Loucy (cell line): ENCODE measurements around the gene GRB2.

ENCODE experiments used
- H2AFZ ChIP-seq: fragments of 200-600 bp; sonication (generic); 2 replicates; pipeline ENCODE4 v1.6.0; 2016; ENCODE audit warnings: antibody characterized with exemption, mild to moderate bottlenecking, low read length, moderate library complexity
- H3F3A ChIP-seq: fragments of 200-600 bp; 2 replicates; pipeline ENCODE4 v1.6.0; 2016; ENCODE audit warnings: antibody characterized with exemption, low read depth, mild to moderate bottlenecking
- H3K27me3 ChIP-seq: fragments of 200-600 bp; sonication (generic); 2 replicates; pipeline ENCODE4 v1.6.1; 2014; ENCODE audit warnings: low read length, mild to moderate bottlenecking; ENCODE audit not compliant: insufficient read depth, poor library complexity, severe bottlenecking
- H3K36me3 ChIP-seq: fragments of 200-600 bp; sonication (generic); 2 replicates; pipeline ENCODE4 v1.6.1; 2016; ENCODE audit warnings: low read length; ENCODE audit not compliant: insufficient read depth
- H3K4me1 ChIP-seq: fragments of 200-600 bp; sonication (generic); 2 replicates; pipeline ENCODE4 v1.5.1; 2014; ENCODE audit warnings: low read length, mild to moderate bottlenecking; ENCODE audit not compliant: insufficient read depth, poor library complexity, severe bottlenecking
- H3K4me2 ChIP-seq: fragments of 200-600 bp; sonication (generic); 2 replicates; pipeline ENCODE4 v1.6.0; 2014; ENCODE audit warnings: antibody characterized with exemption, low read length, low read depth, mild to moderate bottlenecking; ENCODE audit not compliant: poor library complexity, severe bottlenecking
- H3K4me3 ChIP-seq: fragments of 200-600 bp; sonication (generic); 2 replicates; pipeline ENCODE4 v1.5.1; 2014; ENCODE audit warnings: low read length, mild to moderate bottlenecking, mixed read lengths; ENCODE audit not compliant: poor library complexity, severe bottlenecking
- H3K79me2 ChIP-seq: fragments of 200-600 bp; sonication (generic); 2 replicates; pipeline ENCODE4 v1.6.1; 2014; ENCODE audit warnings: low read length; ENCODE audit not compliant: insufficient read depth
- H3K9ac ChIP-seq: fragments of 200-600 bp; sonication (generic); 2 replicates; pipeline ENCODE4 v1.6.0; 2014; ENCODE audit warnings: mild to moderate bottlenecking, low read depth, low read length, moderate library complexity; ENCODE audit not compliant: poor library complexity, severe bottlenecking
- H3K9me2 ChIP-seq: fragments of 200-600 bp; sonication (generic); replicated peaks from 2 replicates; pipeline ENCODE4 v1.6.1; 2016; ENCODE audit warnings: low read depth, low read length, mixed read lengths
- H3K9me3 ChIP-seq: fragments of 200-600 bp; sonication (generic); 2 replicates; pipeline ENCODE4 v1.6.1; 2014; ENCODE audit warnings: mild to moderate bottlenecking, antibody characterized with exemption, low read length, low read depth; ENCODE audit not compliant: insufficient read depth
- H4K20me1 ChIP-seq: fragments of 200-600 bp; sonication (generic); 2 replicates; pipeline ENCODE4 v1.6.0; 2014; ENCODE audit warnings: antibody characterized with exemption, low read length, mild to moderate bottlenecking; ENCODE audit not compliant: insufficient read depth, poor library complexity, severe bottlenecking
- EZH2phosphoT487 ChIP-seq: fragments of 200-600 bp; IDR thresholded peaks from 2 replicates; pipeline ENCODE4 v1.6.1; 2018; ENCODE audit warnings: antibody characterized with exemption, mild to moderate bottlenecking, moderate library complexity, borderline replicate concordance
- TF ChIP-seq, protein P1 (sequence below): fragments of 200-600 bp; sonication (generic); conservative IDR thresholded peaks from 2 replicates; pipeline ENCODE4 v1.5.1; 2014; ENCODE audit warnings: mild to moderate bottlenecking, antibody characterized with exemption, low read length

Gene GRB2

DNA sequence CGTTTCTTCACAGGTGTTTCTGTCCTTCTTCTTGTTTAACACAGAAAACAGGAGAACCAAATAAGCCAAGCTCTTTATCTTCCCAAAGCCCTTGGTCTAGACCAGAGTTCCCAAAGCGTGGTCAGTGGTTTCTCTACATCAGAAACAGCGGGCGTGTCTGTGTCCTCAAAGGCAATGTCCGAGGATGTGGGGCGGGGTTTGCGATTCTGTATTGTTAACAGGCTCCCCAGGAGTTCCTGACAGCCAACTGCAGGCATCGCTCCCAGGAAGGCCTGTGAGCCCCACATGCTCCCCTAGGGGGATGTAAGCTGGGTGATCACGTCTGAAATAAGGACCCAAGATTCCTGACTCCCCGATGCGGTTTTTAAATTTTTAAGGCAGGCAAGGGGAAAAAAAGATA lies 87.8 kb downstream of the GRB2 start:
- H3K79me2 ChIP-seq, result peaks cover 9% of the 10 kb centered on the region; the same call in 1 of the 2 replicates
- TF ChIP-seq EZH2phosphoT487, result no peak
- TF ChIP-seq, protein P1, sequence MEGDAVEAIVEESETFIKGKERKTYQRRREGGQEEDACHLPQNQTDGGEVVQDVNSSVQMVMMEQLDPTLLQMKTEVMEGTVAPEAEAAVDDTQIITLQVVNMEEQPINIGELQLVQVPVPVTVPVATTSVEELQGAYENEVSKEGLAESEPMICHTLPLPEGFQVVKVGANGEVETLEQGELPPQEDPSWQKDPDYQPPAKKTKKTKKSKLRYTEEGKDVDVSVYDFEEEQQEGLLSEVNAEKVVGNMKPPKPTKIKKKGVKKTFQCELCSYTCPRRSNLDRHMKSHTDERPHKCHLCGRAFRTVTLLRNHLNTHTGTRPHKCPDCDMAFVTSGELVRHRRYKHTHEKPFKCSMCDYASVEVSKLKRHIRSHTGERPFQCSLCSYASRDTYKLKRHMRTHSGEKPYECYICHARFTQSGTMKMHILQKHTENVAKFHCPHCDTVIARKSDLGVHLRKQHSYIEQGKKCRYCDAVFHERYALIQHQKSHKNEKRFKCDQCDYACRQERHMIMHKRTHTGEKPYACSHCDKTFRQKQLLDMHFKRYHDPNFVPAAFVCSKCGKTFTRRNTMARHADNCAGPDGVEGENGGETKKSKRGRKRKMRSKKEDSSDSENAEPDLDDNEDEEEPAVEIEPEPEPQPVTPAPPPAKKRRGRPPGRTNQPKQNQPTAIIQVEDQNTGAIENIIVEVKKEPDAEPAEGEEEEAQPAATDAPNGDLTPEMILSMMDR, result no peak
- no peak overlapping the region for H3K4me3 ChIP-seq
- no peak overlapping the region for H3K4me2 ChIP-seq
- no peaks in the 10 kb centered on the region for H3K9me3 ChIP-seq
- peaks cover 54% of the 10 kb centered on the region for H3K36me3 ChIP-seq
- no peaks in the 10 kb centered on the region for H3K9me2 ChIP-seq
- H3K4me1 ChIP-seq, result no peaks in the 10 kb centered on the region
- H3F3A ChIP-seq, result no peaks in the 10 kb centered on the region
- no peak overlapping the region for H2AFZ ChIP-seq
- H3K27me3 ChIP-seq, result no peaks in the 10 kb centered on the region
- H3K9ac ChIP-seq, result no peak overlapping the region
- H4K20me1 ChIP-seq, result no peaks in the 10 kb centered on the region

DNA sequence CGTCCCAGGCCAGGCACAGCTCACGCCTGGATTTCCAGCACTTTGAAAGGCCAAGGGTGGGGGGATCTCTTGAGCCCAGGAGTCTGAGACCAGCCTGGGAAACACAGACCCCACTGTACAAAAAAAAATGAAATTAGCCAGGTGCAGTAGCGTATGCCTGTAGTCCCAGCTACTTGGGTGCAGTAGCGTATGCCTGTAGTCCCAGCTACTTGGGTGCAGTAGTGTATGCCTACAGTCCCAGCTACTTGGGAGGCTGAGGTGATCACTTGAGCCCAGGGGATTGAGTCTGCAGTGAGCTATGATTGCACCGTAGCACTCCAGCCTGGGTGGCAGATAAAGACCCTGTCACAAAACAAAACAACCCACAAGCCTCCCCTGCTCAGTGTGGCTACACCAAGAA lies 89.2 kb downstream of the GRB2 start:
- Histone ChIP-seq H3K79me2 (no peaks in the 10 kb centered on the region), H2AFZ (no peak overlapping the region), H3K27me3 (no peaks in the 10 kb centered on the region), H3K4me2 (no peak overlapping the region), H3K9ac (no peak overlapping the region), H3K9me2 (no peaks in the 10 kb centered on the region), H3K36me3 (peaks cover 40% of the 10 kb centered on the region), H3K4me1 (no peaks in the 10 kb centered on the region), H4K20me1 (no peaks in the 10 kb centered on the region), H3K9me3 (no peaks in the 10 kb centered on the region), H3F3A (no peaks in the 10 kb centered on the region), H3K4me3 (no peak overlapping the region)
- TF ChIP-seq, protein P1, result no peak
- TF ChIP-seq EZH2phosphoT487, result no peak

DNA sequence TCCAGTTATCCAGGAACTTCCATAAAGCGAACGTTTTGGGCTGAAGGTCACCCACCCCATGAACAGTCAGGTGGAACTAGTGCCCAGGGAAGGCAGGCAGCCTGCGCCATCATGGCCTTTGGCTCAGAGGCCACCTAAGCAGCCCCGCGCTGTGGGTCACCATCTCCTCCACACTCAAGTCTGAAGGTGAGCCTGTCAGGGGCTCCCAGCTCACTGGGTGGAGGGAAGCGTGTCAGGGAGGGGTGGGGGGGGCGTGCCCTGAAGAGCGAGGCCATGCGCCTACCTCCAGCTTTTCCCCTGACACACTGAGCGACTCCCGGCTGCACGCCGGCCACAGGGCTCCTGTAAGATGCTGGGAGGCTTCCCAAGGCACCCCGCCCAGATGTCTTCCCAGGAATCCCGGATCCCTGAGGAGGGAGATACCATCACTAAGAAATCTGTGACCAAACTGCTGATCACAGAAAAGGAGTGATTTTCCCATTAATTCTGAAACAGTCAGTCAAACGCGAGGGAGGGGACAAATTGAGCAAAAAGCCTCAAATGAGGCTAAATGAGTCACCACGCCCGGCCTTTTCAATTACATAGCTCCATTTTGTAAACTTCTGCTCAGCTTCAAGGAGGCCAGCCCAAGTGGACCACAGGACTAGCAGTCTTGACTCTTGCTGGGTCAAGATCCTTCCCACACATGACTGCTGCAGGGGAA lies 89.8 kb downstream of the GRB2 start:
- no peak overlapping the region for H3K4me2 ChIP-seq
- TF ChIP-seq EZH2phosphoT487, result no peak
- TF ChIP-seq, protein P1, result no peak

More for the DNA sequence above, 89.8 kb downstream of the GRB2 start:
- Histone ChIP-seq H3K9ac (no peak overlapping the region), H3K4me3 (no peak overlapping the region), H3K9me2 (no peaks in the 10 kb centered on the region), H3K27me3 (no peaks in the 10 kb centered on the region), H3K4me1 (no peaks in the 10 kb centered on the region), H3K79me2 (no peaks in the 10 kb centered on the region), H2AFZ (no peak overlapping the region), H4K20me1 (no peaks in the 10 kb centered on the region), H3F3A (no peaks in the 10 kb centered on the region), H3K9me3 (no peaks in the 10 kb centered on the region), H3K36me3 (peaks cover 34% of the 10 kb centered on the region)
